Subcutaneous adipose tissue (tissue), 4 donors: ENCODE results near the gene CNGA1. TPM values are rescaled to one million over a fixed set of nuclear protein-coding genes. Genes with fewer than 3 reads are reported as not detected.

Experiments used
- total RNA-seq, 4 donors: library from RNA; depleted of rRNA; stranded (reverse); fragments of >200 nt; gene quantifications; one replicate each; pipeline ENCODE4 v1.1.0, GENCODE V29; 2016
- TF ChIP-seq, protein P1 (sequence below): fragments of 450-650 bp; IDR thresholded peaks from one replicate; pipeline ENCODE4 v1.5.1; 2016; ENCODE audit warnings: low read depth, mild to moderate bottlenecking, control low read depth, antibody characterized with exemption, moderate library complexity

CNGA1 gene
- total RNA-seq, 4 donors from 2014 or later: 0.16 to 7.0 (median 2.8) TPM

DNA sequence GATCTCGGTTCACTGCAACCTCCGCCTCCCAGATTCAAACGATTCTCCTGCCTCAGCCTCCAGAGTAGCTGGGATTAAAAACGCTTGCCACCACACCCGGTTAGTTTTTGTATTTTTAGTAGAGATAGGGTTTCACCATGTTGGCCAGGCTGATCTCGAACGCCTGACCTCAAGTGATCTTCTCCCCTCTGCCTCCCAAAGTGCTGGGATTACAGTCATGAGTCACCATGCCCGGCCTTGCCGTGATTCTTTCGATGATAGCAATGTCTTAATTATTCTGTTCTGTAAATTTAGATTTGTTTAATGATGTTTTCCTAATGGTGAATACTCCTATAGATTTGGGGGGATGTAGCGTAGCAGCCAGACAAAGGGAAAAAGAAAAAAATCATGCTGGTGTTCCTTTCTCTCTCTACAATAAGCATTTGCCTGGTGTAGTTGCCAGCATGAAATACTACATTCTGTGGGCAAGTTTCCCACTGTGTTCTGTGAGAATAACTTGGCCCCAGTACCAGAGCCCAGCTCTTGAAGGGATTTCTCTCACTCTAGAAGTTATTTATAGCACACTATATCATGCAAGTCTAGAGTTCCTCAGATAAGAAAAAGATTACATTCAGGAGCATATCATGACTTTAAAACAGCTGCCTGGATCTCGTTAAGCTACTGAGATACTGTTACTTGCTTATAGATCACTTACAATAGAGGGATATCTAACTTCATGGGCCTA lies 15.5 kb upstream of the CNGA1 start:
- TF ChIP-seq, protein P1, sequence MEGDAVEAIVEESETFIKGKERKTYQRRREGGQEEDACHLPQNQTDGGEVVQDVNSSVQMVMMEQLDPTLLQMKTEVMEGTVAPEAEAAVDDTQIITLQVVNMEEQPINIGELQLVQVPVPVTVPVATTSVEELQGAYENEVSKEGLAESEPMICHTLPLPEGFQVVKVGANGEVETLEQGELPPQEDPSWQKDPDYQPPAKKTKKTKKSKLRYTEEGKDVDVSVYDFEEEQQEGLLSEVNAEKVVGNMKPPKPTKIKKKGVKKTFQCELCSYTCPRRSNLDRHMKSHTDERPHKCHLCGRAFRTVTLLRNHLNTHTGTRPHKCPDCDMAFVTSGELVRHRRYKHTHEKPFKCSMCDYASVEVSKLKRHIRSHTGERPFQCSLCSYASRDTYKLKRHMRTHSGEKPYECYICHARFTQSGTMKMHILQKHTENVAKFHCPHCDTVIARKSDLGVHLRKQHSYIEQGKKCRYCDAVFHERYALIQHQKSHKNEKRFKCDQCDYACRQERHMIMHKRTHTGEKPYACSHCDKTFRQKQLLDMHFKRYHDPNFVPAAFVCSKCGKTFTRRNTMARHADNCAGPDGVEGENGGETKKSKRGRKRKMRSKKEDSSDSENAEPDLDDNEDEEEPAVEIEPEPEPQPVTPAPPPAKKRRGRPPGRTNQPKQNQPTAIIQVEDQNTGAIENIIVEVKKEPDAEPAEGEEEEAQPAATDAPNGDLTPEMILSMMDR: no peak

DNA sequence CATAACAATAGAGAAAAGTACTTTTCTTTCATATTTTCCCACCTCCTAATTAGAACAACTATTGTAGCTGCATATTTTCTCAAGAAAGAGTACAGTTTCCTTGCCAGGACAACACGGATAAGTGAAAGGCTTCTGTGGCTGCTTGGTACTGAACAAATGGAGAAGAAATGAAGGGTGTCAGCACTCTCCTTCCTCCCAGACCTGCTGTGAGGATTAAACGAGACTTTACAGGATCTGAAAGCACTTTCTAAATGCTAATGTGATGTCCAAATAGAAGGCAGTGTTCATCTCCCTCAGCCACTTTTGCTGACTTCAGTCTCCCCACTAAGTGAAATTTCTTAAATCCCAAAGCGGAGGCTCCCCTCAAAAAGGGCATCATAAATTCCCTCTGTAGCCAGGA lies 14.0 kb upstream of the CNGA1 start:
- TF ChIP-seq, protein P1: no peak

DNA sequence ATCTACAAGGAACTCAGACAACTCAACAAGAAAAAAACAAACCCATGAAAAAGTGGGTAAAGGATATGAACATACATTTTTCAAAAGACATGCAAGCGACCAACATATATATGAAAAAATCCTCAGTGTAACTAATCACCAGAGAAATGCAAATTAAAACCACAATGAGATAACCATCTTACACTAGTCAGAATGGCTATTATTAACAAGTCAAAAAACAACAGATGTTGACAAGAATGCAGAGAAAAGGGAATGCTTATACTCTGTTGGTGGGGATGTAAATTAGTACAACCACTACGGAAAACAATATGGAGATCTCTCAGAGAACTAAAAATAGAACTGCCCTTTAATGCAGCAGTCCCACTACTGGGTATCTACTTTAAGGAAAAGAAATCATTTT lies 12.2 kb upstream of the CNGA1 start:
- TF ChIP-seq, protein P1: no peak

GRCh38 chr4:48027653-48028052 lies 11.2 kb upstream of the CNGA1 start:
- TF ChIP-seq, protein P1: no peak

DNA sequence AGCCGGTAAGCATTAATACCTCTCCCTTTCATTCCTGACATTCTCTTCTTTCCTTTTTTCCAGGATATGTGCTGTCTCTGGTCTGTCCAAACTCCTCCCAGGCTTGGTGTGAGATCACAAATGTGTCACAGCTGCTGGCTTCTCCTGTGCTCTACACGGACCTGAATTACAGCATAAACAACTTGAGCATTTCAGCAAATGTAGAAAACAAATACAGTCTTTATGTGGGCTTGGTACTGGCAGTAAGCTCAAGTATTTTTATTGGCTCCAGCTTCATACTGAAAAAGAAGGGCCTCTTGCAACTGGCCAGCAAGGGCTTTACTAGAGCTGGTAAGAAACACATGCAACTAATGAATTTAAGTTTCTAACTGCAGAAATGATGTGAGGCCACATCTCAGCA lies 8.5 kb upstream of the CNGA1 start:
- TF ChIP-seq, protein P1: no peak

- TF ChIP-seq, protein P1: no peak
These were observed 8.0 kb upstream of the CNGA1 start for GRCh38 chr4:48024522-48024921.

DNA sequence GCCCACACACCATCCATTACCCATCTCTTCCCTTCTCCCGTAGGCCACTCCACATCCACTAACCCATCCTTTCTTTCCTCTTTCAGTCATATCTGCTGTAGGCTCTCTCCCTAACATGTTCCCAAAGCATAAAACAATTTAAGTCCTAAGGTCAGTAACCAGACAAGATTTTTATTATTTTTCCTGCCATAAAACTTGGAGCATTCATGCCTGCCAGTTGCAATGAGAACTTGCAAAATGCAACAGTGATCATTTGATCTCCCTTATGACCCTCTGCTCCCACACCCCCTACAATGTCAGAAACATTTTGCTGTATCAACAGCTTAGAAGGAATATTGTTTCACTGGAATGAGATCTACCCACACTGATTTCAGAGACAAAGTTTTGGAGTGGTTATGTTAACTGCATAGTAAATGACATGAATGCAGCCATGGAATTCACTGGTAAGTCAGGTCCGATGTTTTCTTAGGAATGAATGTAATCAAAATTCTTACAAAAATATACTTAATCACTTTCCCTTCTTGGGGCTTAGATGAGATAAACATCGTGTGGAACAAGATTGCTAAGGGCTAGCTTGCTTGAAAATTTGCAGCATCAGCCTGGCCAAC lies 5.8 kb upstream of the CNGA1 start:
- TF ChIP-seq, protein P1: no peak
